CD4-positive, CD25-positive, alpha-beta regulatory T cell (primary cell): ENCODE measurements around the gene RNF10. TPM values are rescaled to one million over a fixed set of nuclear protein-coding genes. Genes with fewer than 3 reads are reported as not detected.
"Not testable (repeated sequence)": the region's sequence is repeated elsewhere in the genome, so short reads cannot be mapped to it uniquely, and the experiment has no call there.

Source experiments
- ATAC-seq, 2 donors: fragments of 150-1000 bp; cut with Tn5 transposase; one replicate each; pipeline ENCODE4 v1.10.0; 2021; ENCODE audit warnings: low read depth in 2 of 2, moderate number of reproducible peaks in 2 of 2, moderate library complexity in 1 of 2
- DNase-seq, 3 donors: peaks; one replicate each; pipeline versions ENCODE4 v3.0.0 to v3.0.0-alpha.2; 2012 to 2022; ENCODE audit warnings: mixed read lengths in 1 of 3
- H3K27ac ChIP-seq: one replicate; pipeline ENCODE4 v1.7.0; 2013; ENCODE audit warnings: mild to moderate bottlenecking, low read length; ENCODE audit not compliant: insufficient read depth, poor library complexity, severe bottlenecking
- H3K27me3 ChIP-seq: one replicate; pipeline ENCODE4 v1.7.0; 2013; ENCODE audit warnings: low read length; ENCODE audit not compliant: control insufficient read depth, insufficient read depth
- H3K36me3 ChIP-seq: one replicate; pipeline ENCODE4 v1.7.0; 2013; ENCODE audit warnings: mild to moderate bottlenecking, low read length, moderate library complexity; ENCODE audit not compliant: control insufficient read depth, insufficient read depth
- H3K4me1 ChIP-seq: 2 replicates; pipeline ENCODE4 v1.7.0; 2013; ENCODE audit warnings: mild to moderate bottlenecking, low read length; ENCODE audit not compliant: insufficient read depth, control insufficient read depth, poor library complexity, severe bottlenecking
- H3K4me3 ChIP-seq: one replicate; pipeline ENCODE4 v1.7.0; 2013; ENCODE audit warnings: low read depth, mild to moderate bottlenecking, low read length, moderate library complexity
- H3K9me3 ChIP-seq, 2 experiments: 1 replicate in 1 of 2; 2 replicates in 1 of 2; pipeline ENCODE4 v1.7.0; 2013; ENCODE audit warnings: low read length in 2 of 2, mild to moderate bottlenecking in 1 of 2, moderate library complexity in 1 of 2; ENCODE audit not compliant: control insufficient read depth in 2 of 2
- H3K27ac Mint-ChIP-seq, 3 donors: one replicate each; pipeline ENCODE4 v1.8.0; 2020 to 2022; ENCODE audit warnings: mild to moderate bottlenecking in 3 of 3, mixed read lengths in 3 of 3, moderate library complexity in 2 of 3
- H3K27me3 Mint-ChIP-seq: one replicate; pipeline ENCODE4 v1.8.0; 2022; ENCODE audit warnings: mild to moderate bottlenecking, mixed read lengths
- H3K36me3 Mint-ChIP-seq: one replicate; pipeline ENCODE4 v1.8.0; 2020; ENCODE audit warnings: mixed read lengths
- H3K4me1 Mint-ChIP-seq, 4 donors: one replicate each; pipeline ENCODE4 v1.8.0; 2020 to 2022; ENCODE audit warnings: mixed read lengths in 4 of 4, mild to moderate bottlenecking in 1 of 4
- H3K4me3 Mint-ChIP-seq, 4 donors: one replicate each; pipeline ENCODE4 v1.8.0; 2020 to 2022; ENCODE audit warnings: mild to moderate bottlenecking in 4 of 4, mixed read lengths in 4 of 4, moderate library complexity in 3 of 4
- H3K9me3 Mint-ChIP-seq, 7 donors: one replicate each; pipeline ENCODE4 v1.8.0; 2020 to 2022; ENCODE audit warnings: mixed read lengths in 7 of 7, mild to moderate bottlenecking in 3 of 7, moderate library complexity in 2 of 7
- polyA plus RNA-seq, 4 donors: library from polyadenylated mRNA; unstranded; fragments of 300-500 nt; fragmentation: Illumina TruSeq; gene quantifications; one replicate each; pipeline ENCODE4 v1.2.3, GENCODE V29; 2021
- total RNA-seq: library from RNA; stranded (reverse); gene quantifications from one replicate; pipeline ENCODE4 v1.2.3, GENCODE V29; 2022

Gene RNF10
- total and polyA plus RNA-seq, 5 donors from 2014 or later = 106 to 434 (median 121) TPM

DNA sequence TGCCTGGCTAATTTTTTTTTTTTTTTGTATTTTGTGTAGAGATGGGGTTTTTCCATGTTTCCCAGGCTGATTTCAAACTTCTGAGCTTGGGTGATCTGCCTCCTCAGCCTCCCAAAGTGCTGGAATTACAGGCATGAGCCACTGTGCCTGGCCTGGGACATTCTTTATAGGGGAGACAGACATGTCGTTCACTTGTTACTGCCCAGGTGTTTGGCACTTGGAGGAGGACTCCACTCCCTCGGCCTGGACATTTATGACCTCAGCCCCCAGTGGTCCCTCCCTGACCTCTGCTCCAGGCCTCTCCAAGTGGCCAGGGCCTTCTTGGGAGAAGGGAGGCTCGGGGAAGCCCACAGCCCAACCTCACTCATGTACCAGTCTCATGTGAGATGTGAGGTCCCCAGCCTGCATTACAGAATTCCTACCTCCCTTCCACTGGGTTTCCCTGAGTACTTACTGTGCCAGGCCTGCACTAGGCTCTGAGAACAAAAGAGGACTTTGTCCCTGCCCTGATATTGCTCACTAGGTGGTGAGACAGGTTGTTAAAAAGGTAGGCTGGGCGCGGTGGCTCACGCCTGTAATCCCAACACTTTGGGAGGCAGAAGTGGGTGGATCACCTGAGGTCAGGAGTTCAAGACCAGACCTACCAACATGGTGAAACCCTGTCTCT, 56.7 kb downstream of the RNF10 start:
- H3K4me1 ChIP-seq = no peaks in the 10 kb centered on the region
- H3K27me3 ChIP-seq = no peaks in the 10 kb centered on the region
- no peak overlapping the region for H3K4me3 ChIP-seq
- Mint-ChIP-seq H3K4me3 (no peak overlapping the region), H3K36me3 (no peaks in the 10 kb centered on the region), H3K4me1 (no peaks in the 10 kb centered on the region), H3K27me3 (peaks cover 30% of the 10 kb centered on the region), H3K27ac (no peak overlapping the region), H3K9me3 (peaks cover 0 to 1% (median 0%) of the 10 kb centered on the region in 7 donors)
- H3K27ac ChIP-seq = no peak overlapping the region
- no peaks in the 10 kb centered on the region for H3K9me3 ChIP-seq
- no peaks in the 10 kb centered on the region for H3K36me3 ChIP-seq
- ATAC-seq = no peak
- no peak for DNase-seq

DNA sequence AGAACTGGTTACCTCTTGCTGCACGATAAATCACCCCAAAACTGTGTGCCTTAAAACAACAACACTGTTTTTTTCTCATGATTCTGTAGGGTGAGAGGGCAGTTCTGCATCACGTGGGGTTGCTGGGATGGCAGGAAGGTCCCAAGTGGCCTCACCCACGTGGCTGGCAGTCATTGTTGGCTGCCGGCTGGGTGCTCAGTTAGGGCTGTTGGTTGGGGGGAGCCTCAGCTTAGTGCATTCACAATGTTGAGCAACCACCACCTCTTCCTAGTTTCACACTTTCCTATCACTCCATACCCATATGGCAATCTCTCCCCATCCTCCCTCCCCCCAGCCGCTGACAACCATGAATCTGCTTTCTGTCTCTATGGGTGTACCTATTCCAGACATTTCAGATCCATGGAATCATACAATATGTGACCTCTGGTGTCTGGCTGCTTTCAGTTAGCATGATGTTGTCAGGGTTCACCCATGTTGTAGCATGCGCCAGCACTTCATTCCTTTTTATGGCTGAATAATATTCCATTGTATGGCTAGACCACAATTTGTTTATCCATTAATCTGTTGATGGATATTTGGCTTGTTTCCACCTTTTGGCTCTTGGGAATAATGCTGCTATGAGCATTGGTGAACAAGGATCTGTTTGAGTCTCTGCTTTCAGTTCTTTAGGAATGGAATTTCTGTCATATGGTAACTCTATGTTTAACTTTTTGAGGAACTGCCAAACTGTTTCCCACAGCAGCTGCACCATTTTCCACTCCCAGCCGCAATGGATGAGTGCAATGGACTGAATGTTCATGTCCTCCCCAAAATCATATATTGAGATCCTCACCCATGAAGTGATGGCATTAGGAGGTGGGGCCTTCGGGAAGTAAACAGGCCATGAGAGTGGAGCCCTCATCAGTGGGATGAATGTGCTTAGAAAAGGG, 58.2 kb downstream of the RNF10 start:
- Histone ChIP-seq H3K27ac (no peak overlapping the region), H3K4me1 (no peaks in the 10 kb centered on the region), H3K4me3 (no peak overlapping the region), H3K27me3 (no peaks in the 10 kb centered on the region), H3K9me3 (no peaks in the 10 kb centered on the region), H3K36me3 (no peaks in the 10 kb centered on the region)
- Mint-ChIP-seq H3K27me3 (peaks cover 33% of the 10 kb centered on the region), H3K27ac (no peak overlapping the region), H3K4me3 (no peak overlapping the region), H3K4me1 (no peaks in the 10 kb centered on the region), H3K36me3 (no peaks in the 10 kb centered on the region), H3K9me3 (peaks cover 0 to 1% (median 0%) of the 10 kb centered on the region in 7 donors)
- DNase-seq (no peak), ATAC-seq (no peak)

DNA sequence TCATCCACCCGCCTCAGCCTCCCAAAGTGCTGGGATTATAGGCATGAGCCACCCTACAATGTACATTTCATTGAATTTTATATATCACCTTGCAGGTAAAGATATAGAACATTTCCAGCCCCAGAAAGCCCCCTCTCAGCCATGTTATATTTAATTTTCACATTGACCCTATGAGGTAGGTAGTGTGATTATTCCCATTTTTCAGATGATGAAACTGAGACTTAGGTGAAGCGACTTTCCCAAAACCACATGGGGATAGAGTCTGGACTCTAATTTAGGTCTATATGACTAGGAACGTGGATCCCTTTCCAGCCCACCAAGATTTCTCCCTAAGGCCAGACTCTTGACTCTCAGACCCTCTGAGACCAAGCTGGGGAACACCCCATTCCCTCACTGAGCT, 62.7 kb downstream of the RNF10 start:
- Mint-ChIP-seq H3K27ac (no peak overlapping the region), H3K27me3 (peaks cover 40% of the 10 kb centered on the region), H3K4me1 (no peaks in the 10 kb centered on the region), H3K4me3 (no peak overlapping the region), H3K9me3 (peaks cover 0 to 2% (median 0%) of the 10 kb centered on the region in 7 donors), H3K36me3 (no peaks in the 10 kb centered on the region)
- DNase-seq = no peak
- no peak overlapping the region for H3K27ac ChIP-seq
- H3K36me3 ChIP-seq = no peaks in the 10 kb centered on the region
- no peaks in the 10 kb centered on the region for H3K4me1 ChIP-seq
- ATAC-seq = no peak
- no peaks in the 10 kb centered on the region for H3K27me3 ChIP-seq
- H3K4me3 ChIP-seq = no peak overlapping the region
- no peaks in the 10 kb centered on the region for H3K9me3 ChIP-seq

DNA sequence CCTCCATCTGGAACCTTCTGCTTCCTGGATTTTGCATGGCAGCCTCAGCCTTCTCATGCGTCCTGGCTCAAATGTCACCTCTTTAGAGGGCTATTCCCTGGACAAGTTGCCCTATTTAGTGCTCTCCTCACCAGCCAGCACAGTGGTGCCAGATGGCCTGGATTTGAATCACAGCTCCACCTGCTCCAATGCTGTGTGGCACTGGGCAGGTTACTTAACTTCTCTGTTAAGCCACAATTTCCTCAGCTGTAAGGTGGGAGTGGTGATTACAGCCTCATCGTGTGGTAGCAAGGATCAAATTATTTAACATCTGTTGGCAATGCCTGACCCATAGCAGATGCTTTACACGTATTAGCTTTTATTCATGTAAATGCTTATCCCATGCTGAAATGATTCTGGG, 63.7 kb downstream of the RNF10 start:
- peaks cover 41% of the 10 kb centered on the region for H3K27me3 Mint-ChIP-seq
- Histone ChIP-seq H3K27ac (no peak overlapping the region), H3K27me3 (no peaks in the 10 kb centered on the region), H3K36me3 (no peaks in the 10 kb centered on the region), H3K9me3 (no peaks in the 10 kb centered on the region), H3K4me1 (no peaks in the 10 kb centered on the region), H3K4me3 (no peak overlapping the region)
- no peak overlapping the region for H3K27ac Mint-ChIP-seq
- ATAC-seq (no peak), DNase-seq (no peak)
- H3K36me3 Mint-ChIP-seq = no peaks in the 10 kb centered on the region
- no peaks in the 10 kb centered on the region for H3K4me1 Mint-ChIP-seq
- no peak overlapping the region for H3K4me3 Mint-ChIP-seq
- H3K9me3 Mint-ChIP-seq = peaks cover 0 to 2% (median 0%) of the 10 kb centered on the region in 7 donors

- Histone ChIP-seq H3K27ac (no peak overlapping the region), H3K27me3 (no peaks in the 10 kb centered on the region), H3K36me3 (no peaks in the 10 kb centered on the region), H3K9me3 (no peaks in the 10 kb centered on the region), H3K4me3 (no peak overlapping the region), H3K4me1 (no peaks in the 10 kb centered on the region)
- H3K4me3 Mint-ChIP-seq = no peak overlapping the region
- no peak for DNase-seq
- H3K9me3 Mint-ChIP-seq = peaks cover 0 to 2% (median 0%) of the 10 kb centered on the region in 7 donors
- ATAC-seq = peak in 1 of 2 donors; percentile 28
- peaks cover 45% of the 10 kb centered on the region for H3K27me3 Mint-ChIP-seq
- H3K4me1 Mint-ChIP-seq = no peaks in the 10 kb centered on the region
- no peak overlapping the region for H3K27ac Mint-ChIP-seq
- no peaks in the 10 kb centered on the region for H3K36me3 Mint-ChIP-seq
These were observed 64.7 kb downstream of the RNF10 start for GRCh38 chr12:120598674-120599463.

- Histone ChIP-seq H3K9me3 (no peaks in the 10 kb centered on the region), H3K4me3 (no peak overlapping the region), H3K27me3 (no peaks in the 10 kb centered on the region), H3K27ac (no peak overlapping the region), H3K36me3 (no peaks in the 10 kb centered on the region), H3K4me1 (no peaks in the 10 kb centered on the region)
- no peak overlapping the region for H3K27ac Mint-ChIP-seq
- peaks cover 0 to 2% (median 0%) of the 10 kb centered on the region in 7 donors for H3K9me3 Mint-ChIP-seq
- H3K36me3 Mint-ChIP-seq = no peaks in the 10 kb centered on the region
- ATAC-seq = no peak
- no peaks in the 10 kb centered on the region for H3K4me1 Mint-ChIP-seq
- H3K4me3 Mint-ChIP-seq = no peak overlapping the region
- DNase-seq = no peak
- H3K27me3 Mint-ChIP-seq = peaks cover 45% of the 10 kb centered on the region
These were observed 65.8 kb downstream of the RNF10 start for GRCh38 chr12:120599672-120600552.

GRCh38 chr12:120602416-120602815, 68.3 kb downstream of the RNF10 start:
- ATAC-seq, H3K27ac Mint-ChIP-seq, DNase-seq: not testable (repeated sequence)

More at GRCh38 chr12:120602416-120602815, 68.3 kb downstream of the RNF10 start:
- not testable (repeated sequence) for H3K4me1 Mint-ChIP-seq, H3K9me3 ChIP-seq, H3K27ac ChIP-seq, H3K4me3 ChIP-seq, H3K27me3 ChIP-seq, H3K36me3 Mint-ChIP-seq, H3K9me3 Mint-ChIP-seq, H3K4me1 ChIP-seq, H3K36me3 ChIP-seq
- peak overlapping the region in 1 of 4 donors; percentile 10 for H3K4me3 Mint-ChIP-seq
- H3K27me3 Mint-ChIP-seq = peaks cover 41% of the 10 kb centered on the region
